HepG2 (cell line): ENCODE data around the gene SLC35A2. TPM values are rescaled to one million over a fixed set of nuclear protein-coding genes. Genes with fewer than 3 reads are reported as not detected.

Experiments
- ATAC-seq: fragments of 200-7000 bp; cut with Tn5 transposase; 3 replicates; pipeline ENCODE4 v1.9.1; 2020; ENCODE audit warnings: mild to moderate bottlenecking, moderate library complexity
- BruUV-seq: library from RNA; stranded (reverse); fragments of 400-500 nt; replicated peaks from 2 replicates; lab custom pipeline; 2021; lab: Mats Ljungman, UMichigan
- CTCF ChIA-PET: fragments of 300-600 bp; formaldehyde crosslinking; extraction: SDS; loops from one replicate; lab custom pipeline; 2021; ENCODE audit warnings: low total read pairs, inconsistent platforms, low intra/inter-chr PET ratio; lab: Yijun Ruan, JAX
- POLR2A ChIA-PET: fragments of 350-600 bp; sonication (Branson Sonifier 250); formaldehyde crosslinking; loops from one replicate; lab custom pipeline; 2020; ENCODE audit warnings: antibody characterized with exemption, inconsistent platforms; lab: Yijun Ruan, JAX
- DNase-seq: peaks from one replicate; pipeline ENCODE4 v3.0.0-alpha.2; 2015; ENCODE audit warnings: low spot score
- FAIRE-seq: peaks from 3 replicates; lab custom pipeline; 2011; peaks lifted over from hg19 to GRCh38; lab: Jason Lieb, UNC
- H2AFZ ChIP-seq: one replicate; pipeline ENCODE4 v1.6.1; 2011; ENCODE audit warnings: low read length, inconsistent platforms
- H3K27ac ChIP-seq: fragments of 300-600 bp; 3 replicates; pipeline ENCODE4 v1.8.0; 2011; ENCODE audit warnings: mixed run types, mild to moderate bottlenecking, mixed read lengths, low read length, inconsistent platforms; ENCODE audit not compliant: insufficient read depth; ENCODE audit errors: extremely low read length
- H3K27me3 ChIP-seq, 2 experiments: fragments of 200-600 bp in 1 of 2; 2 replicates in 1 of 2; 3 replicates in 1 of 2; pipeline versions ENCODE4 v1.6.0 to v1.8.0; 2011; ENCODE audit warnings: low read length in 2 of 2, mild to moderate bottlenecking in 2 of 2, moderate library complexity in 2 of 2, inconsistent platforms in 1 of 2; ENCODE audit not compliant: insufficient read depth in 2 of 2, control insufficient read depth in 1 of 2
- H3K36me3 ChIP-seq, 2 experiments: fragments of 200-600 bp in 1 of 2; replicated peaks in 1 of 2; 2 replicates in 1 of 2; 3 replicates in 1 of 2; pipeline versions ENCODE4 v1.5.1 to v1.8.0; 2011; ENCODE audit warnings: low read length in 2 of 2, inconsistent platforms in 1 of 2; ENCODE audit not compliant: insufficient read depth in 2 of 2, control insufficient read depth in 1 of 2
- H3K4me1 ChIP-seq: 2 replicates; pipeline ENCODE4 v1.5.1; 2012; ENCODE audit warnings: low read length, inconsistent platforms; ENCODE audit not compliant: insufficient read depth
- H3K4me2 ChIP-seq: 2 replicates; pipeline ENCODE4 v1.6.0; 2011; ENCODE audit warnings: low read depth, low read length, inconsistent platforms
- H3K4me3 ChIP-seq, 3 experiments: fragments of 200-600 bp in 1 of 3; sonication (generic), shearing (Covaris generic) in 1 of 3; replicated peaks in 1 of 3; 2 replicates each; pipeline ENCODE4 v1.5.1; 2011 to 2016; ENCODE audit warnings: low read length in 3 of 3, inconsistent platforms in 2 of 3, low read depth in 2 of 3, mild to moderate bottlenecking in 2 of 3, control low read depth in 1 of 3, mixed read lengths in 1 of 3; ENCODE audit not compliant: insufficient read depth in 1 of 3
- H3K79me2 ChIP-seq: one replicate; pipeline ENCODE4 v1.6.1; 2011; ENCODE audit warnings: low read length, inconsistent platforms; ENCODE audit not compliant: insufficient read depth
- H3K9ac ChIP-seq: 2 replicates; pipeline ENCODE4 v1.6.0; 2011; ENCODE audit warnings: mild to moderate bottlenecking, low read depth, low read length, inconsistent platforms; ENCODE audit not compliant: insufficient read depth
- H3K9me3 ChIP-seq: 2 replicates; pipeline ENCODE4 v1.5.1; 2012; ENCODE audit warnings: mild to moderate bottlenecking, low read length
- H4K20me1 ChIP-seq: 2 replicates; pipeline ENCODE4 v1.6.0; 2011; ENCODE audit warnings: inconsistent platforms, mild to moderate bottlenecking, low read length, moderate library complexity; ENCODE audit not compliant: insufficient read depth
- ELF1 ChIP-seq: sonication (generic); formaldehyde crosslinking; IDR thresholded peaks from 2 replicates; pipeline ENCODE4 v1.4.0; 2020; ENCODE audit warnings: missing genetic modification reagents
- ELK4 ChIP-seq: sonication (generic); formaldehyde crosslinking; IDR thresholded peaks from 2 replicates; pipeline ENCODE4 v1.9.0; 2021; ENCODE audit warnings: missing genetic modification reagents, borderline replicate concordance
- FOXA3 ChIP-seq: IDR thresholded peaks from 2 replicates; pipeline ENCODE4 v1.6.1; 2016; ENCODE audit warnings: missing genetic modification reagents, missing compliant biosample characterization
- FOXK2 ChIP-seq: fragments of 450-650 bp; IDR thresholded peaks from 2 replicates; pipeline ENCODE4 v1.6.1; 2016
- KDM2A ChIP-seq: sonication (generic); formaldehyde crosslinking; IDR thresholded peaks from 2 replicates; pipeline ENCODE4 v1.4.0; 2020; ENCODE audit warnings: low read depth, missing genetic modification reagents, borderline replicate concordance
- MYNN ChIP-seq: sonication (generic); formaldehyde crosslinking; IDR thresholded peaks from 2 replicates; pipeline ENCODE4 v1.4.0; 2020; ENCODE audit warnings: mild to moderate bottlenecking, low read depth, missing genetic modification reagents
- REXO4 ChIP-seq: sonication (generic); formaldehyde crosslinking; IDR thresholded peaks from 2 replicates; pipeline ENCODE4 v1.8.0; 2022; ENCODE audit warnings: missing genetic modification reagents, mild to moderate bottlenecking, borderline replicate concordance
- SAP130 ChIP-seq: IDR thresholded peaks from 2 replicates; pipeline ENCODE4 v1.6.1; 2016; ENCODE audit warnings: low read depth
- TEAD2 ChIP-seq: sonication (generic); formaldehyde crosslinking; IDR thresholded peaks from 2 replicates; pipeline ENCODE4 v1.9.0; 2021; ENCODE audit warnings: missing genetic modification reagents
- ZNF17 ChIP-seq: sonication (generic); formaldehyde crosslinking; IDR thresholded peaks from 2 replicates; pipeline ENCODE4 v1.5.0; 2020; ENCODE audit warnings: mild to moderate bottlenecking, missing genetic modification reagents
- ZNF317 ChIP-seq: sonication (generic); formaldehyde crosslinking; IDR thresholded peaks from 2 replicates; pipeline ENCODE4 v1.5.0; 2020; ENCODE audit warnings: mild to moderate bottlenecking, missing genetic modification reagents
- ZNF44 ChIP-seq: sonication (generic); formaldehyde crosslinking; IDR thresholded peaks from 2 replicates; pipeline ENCODE4 v1.5.1; 2020; ENCODE audit warnings: mild to moderate bottlenecking, missing genetic modification reagents
- ZNF670 ChIP-seq: sonication (generic); formaldehyde crosslinking; IDR thresholded peaks from 2 replicates; pipeline ENCODE4 v1.8.0; 2022; ENCODE audit warnings: mild to moderate bottlenecking, missing genetic modification reagents, borderline replicate concordance
- ZNF746 ChIP-seq: sonication (generic); formaldehyde crosslinking; IDR thresholded peaks from 2 replicates; pipeline ENCODE4 v1.8.0; 2022; ENCODE audit warnings: mild to moderate bottlenecking, missing genetic modification reagents
- ZNF747 ChIP-seq: sonication (generic); formaldehyde crosslinking; IDR thresholded peaks from 2 replicates; pipeline ENCODE4 v1.8.1; 2023; ENCODE audit warnings: missing genetic modification reagents, mild to moderate bottlenecking, borderline replicate concordance
- WGBS: methylation state at CpG from one replicate; pipeline ENCODE4 v1.1.6; 2017; ENCODE audit warnings: low lambda C conversion rate; 5-methylcytosine and 5-hydroxymethylcytosine counted together
- in situ Hi-C: cut with HindIII; loops from 2 replicates; pipeline ENCODE4 v1.10.0; 2017; ENCODE audit warnings: low pct_unique_long_range_greater_than_20kb; ENCODE audit not compliant: extremely low pct_ligation_motif_present
- intact Hi-C: fragments of 100-400 bp; cut with micrococcal nuclease; formaldehyde crosslinking; loops from one replicate; pipeline ENCODE4 v1.10.0; 2022; ENCODE audit not compliant: unreplicated experiment
- polyA plus RNA-seq, 8 experiments: library from polyadenylated mRNA; depleted of rRNA in 3 of 8; stranded (reverse) in 7 of 8; unstranded in 1 of 8; fragments of >200 nt; fragmentation: Illumina TruSeq in 4 of 8; extraction: Trizol in 4 of 8; gene quantifications; 2 replicates each; pipeline versions ENCODE4 v1.2.1 to v1.2.3, GENCODE V29; 2011 to 2016; ENCODE audit warnings: low read depth in 4 of 8, missing spikeins in 1 of 8, mixed read lengths in 1 of 8; ENCODE audit not compliant: insufficient read depth in 1 of 8
- total RNA-seq, 5 experiments: library from RNA; depleted of rRNA; stranded (reverse); fragments of >200 nt; fragmentation: Illumina TruSeq; extraction: Trizol; gene quantifications; 2 replicates each; pipeline ENCODE4 v1.2.3, GENCODE V29; 2016; ENCODE audit warnings: low read depth in 1 of 5
- TF ChIP-seq, protein P1 (sequence below): fragments of 450-650 bp; IDR thresholded peaks from 2 replicates; pipeline ENCODE4 v1.6.1; 2017
- TF ChIP-seq, protein P2 (sequence below), 2 experiments: sonication (generic) in 1 of 2; formaldehyde crosslinking in 1 of 2; IDR thresholded peaks; 2 replicates each; pipeline versions ENCODE4 v1.4.0 to v1.6.1; 2018 to 2020; ENCODE audit warnings: missing genetic modification reagents in 2 of 2, borderline replicate concordance in 1 of 2, low read depth in 1 of 2, mild to moderate bottlenecking in 1 of 2, missing biosample characterization in 1 of 2
- TF ChIP-seq, protein P3 (sequence below): sonication (generic); formaldehyde crosslinking; IDR thresholded peaks from 2 replicates; pipeline ENCODE4 v1.8.0; 2022; ENCODE audit warnings: missing genetic modification reagents, mild to moderate bottlenecking, inconsistent platforms, borderline replicate concordance

The SLC35A2 gene
- total and polyA plus RNA-seq, 2 of the 13 experiments (the other 11 are each of a cell fraction or from before 2014, with no cell fraction given) = 32.1 to 40.8 TPM

DNA sequence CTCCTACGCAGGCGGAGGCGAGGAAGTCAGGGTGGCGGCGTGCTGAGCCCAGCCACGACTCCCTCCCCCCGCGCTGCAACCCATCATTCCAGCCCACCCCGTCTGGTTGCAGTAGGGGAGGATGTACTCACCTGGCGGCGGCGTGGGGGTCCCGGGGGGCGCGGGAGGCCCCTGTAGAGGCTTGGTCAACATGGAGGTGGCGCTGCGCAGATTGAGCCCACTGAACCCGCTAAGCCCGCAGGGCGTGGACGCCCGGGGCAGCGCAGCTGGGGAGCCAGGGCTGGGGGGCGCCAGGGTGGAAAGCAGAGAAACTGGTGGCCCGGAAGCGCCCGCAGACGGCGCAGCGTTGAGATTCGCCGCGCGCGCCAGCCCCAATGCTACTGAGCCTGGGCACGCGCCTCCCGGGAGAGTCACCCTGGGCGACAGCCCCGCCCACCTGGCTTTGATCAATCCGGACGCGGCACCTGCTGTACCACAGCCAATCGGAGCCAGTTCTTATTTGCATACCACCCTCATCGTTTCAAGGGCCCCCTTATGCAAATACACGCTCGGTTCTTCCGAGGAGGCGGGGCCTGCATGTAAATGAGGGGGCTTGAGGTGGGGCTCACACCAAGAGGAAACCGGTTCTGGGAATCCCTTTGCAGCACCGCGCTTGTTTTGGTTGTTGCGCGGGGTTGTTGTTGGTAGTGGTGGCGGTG is 7.3 kb upstream of the SLC35A2 start, which contains the start of gene PIM2 (continued):
- TF ChIP-seq KDM2A (peak; percentile 89), ZNF44 (CRISPR knock-in tag) (no peak), ZNF747 (CRISPR knock-in tag) (no peak), ELF1 (peak; percentile 22; the same call in 1 of the 2 replicates), ZNF670 (no peak), ZNF746 (CRISPR knock-in tag) (no peak), FOXK2 (no peak)
- TF ChIP-seq, all 625 proteins: peak for 77

DNA sequence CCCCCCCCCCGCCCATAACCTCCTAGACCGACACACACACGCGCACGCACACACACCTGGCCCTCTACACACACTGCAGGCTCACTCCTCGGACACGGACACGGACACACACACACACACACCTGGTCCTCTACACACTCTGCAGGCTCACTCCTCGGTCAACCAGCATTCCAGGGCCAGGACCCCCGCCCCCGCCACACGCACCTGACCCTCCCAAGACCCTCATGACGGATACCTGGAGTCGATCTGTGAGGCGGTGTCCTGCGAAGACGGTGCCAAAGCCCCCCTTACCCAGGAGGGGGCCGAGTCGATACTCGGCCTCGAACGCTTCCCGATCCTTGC is 6.8 kb upstream of the SLC35A2 start:
- Histone ChIP-seq H3K27me3 (no peaks in the 10 kb centered on the region), H2AFZ (no peak overlapping the region), H3K79me2 (peaks cover 13% of the 10 kb centered on the region), H3K4me1 (peaks cover 31% of the 10 kb centered on the region), H3K36me3 (peaks cover 0 to 17% of the 10 kb centered on the region in 2 experiments; a peak in 2 of 5 replicates), H4K20me1 (no peaks in the 10 kb centered on the region), H3K4me2 (peak overlapping the region; percentile 83), H3K4me3 (peak overlapping the region; percentile 60 to 85 (median 75); a peak in 5 of 6 replicates), H3K9ac (peak overlapping the region; percentile 76), H3K27ac (peak overlapping the region; percentile 68), H3K9me3 (no peaks in the 10 kb centered on the region)
- intact Hi-C loops = loop anchor here (5.0 to 10.0 kb wide), 2 partner anchors 153 to 271 kb away; partner anchors contain the start of gene GLOD5
- CTCF ChIA-PET = no interaction called here
- FAIRE-seq (no peak), DNase-seq (no peak), ATAC-seq (peak; percentile 13)
- POLR2A ChIA-PET = no interaction called here
- no CpG with 5 or more reads among the region's 23 CpGs for WGBS
- in situ Hi-C loops = no loop called here
- no TSS peak for BruUV-seq
- TF ChIP-seq ZNF17 (CRISPR knock-in tag) = no peak
- TF ChIP-seq, protein P1, sequence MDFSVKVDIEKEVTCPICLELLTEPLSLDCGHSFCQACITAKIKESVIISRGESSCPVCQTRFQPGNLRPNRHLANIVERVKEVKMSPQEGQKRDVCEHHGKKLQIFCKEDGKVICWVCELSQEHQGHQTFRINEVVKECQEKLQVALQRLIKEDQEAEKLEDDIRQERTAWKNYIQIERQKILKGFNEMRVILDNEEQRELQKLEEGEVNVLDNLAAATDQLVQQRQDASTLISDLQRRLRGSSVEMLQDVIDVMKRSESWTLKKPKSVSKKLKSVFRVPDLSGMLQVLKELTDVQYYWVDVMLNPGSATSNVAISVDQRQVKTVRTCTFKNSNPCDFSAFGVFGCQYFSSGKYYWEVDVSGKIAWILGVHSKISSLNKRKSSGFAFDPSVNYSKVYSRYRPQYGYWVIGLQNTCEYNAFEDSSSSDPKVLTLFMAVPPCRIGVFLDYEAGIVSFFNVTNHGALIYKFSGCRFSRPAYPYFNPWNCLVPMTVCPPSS = no peak
- TF ChIP-seq, protein P2, sequence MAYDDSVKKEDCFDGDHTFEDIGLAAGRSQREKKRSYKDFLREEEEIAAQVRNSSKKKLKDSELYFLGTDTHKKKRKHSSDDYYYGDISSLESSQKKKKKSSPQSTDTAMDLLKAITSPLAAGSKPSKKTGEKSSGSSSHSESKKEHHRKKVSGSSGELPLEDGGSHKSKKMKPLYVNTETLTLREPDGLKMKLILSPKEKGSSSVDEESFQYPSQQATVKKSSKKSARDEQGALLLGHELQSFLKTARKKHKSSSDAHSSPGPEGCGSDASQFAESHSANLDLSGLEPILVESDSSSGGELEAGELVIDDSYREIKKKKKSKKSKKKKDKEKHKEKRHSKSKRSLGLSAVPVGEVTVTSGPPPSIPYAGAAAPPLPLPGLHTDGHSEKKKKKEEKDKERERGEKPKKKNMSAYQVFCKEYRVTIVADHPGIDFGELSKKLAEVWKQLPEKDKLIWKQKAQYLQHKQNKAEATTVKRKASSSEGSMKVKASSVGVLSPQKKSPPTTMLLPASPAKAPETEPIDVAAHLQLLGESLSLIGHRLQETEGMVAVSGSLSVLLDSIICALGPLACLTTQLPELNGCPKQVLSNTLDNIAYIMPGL (CRISPR knock-in tag; IDR thresholded peaks at IDR 0.05; ENCODE audit: borderline replicate concordance in 1 of 2, low read depth in 1 of 2) = 0 out of 4 replicates have a peak, but pooled peaks of 1 of the 2 experiments have one; percentile 14
- TF ChIP-seq REXO4 = no peak
- TF ChIP-seq, protein P3, sequence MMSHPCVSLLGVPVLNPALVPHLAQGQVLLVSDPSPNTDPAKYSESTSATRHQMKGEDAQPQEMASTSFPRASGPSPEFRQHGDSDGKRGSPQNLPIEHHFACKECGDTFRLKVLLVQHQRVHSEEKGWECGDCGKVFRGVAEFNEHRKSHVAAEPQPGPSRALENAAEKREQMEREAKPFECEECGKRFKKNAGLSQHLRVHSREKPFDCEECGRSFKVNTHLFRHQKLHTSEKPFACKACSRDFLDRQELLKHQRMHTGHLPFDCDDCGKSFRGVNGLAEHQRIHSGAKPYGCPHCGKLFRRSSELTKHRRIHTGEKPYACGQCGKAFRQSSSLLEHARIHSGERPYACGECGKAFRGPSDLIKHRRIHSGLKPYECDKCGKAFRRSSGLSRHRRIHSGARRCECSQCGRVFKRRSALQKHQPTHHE (CRISPR knock-in tag) = no peak
- TF ChIP-seq KDM2A = no peak
- TF ChIP-seq MYNN (CRISPR knock-in tag) = no peak
- TF ChIP-seq SAP130 (CRISPR knock-in tag) = no peak
- TF ChIP-seq TEAD2 (CRISPR knock-in tag) = no peak
- no peak for TF ChIP-seq FOXA3 (CRISPR knock-in tag)
- TF ChIP-seq ZNF317 (CRISPR knock-in tag) = no peak
- TF ChIP-seq ELK4 (CRISPR knock-in tag) = no peak
